Kidney epithelial cell (primary cell): ENCODE data around the gene AK4. TPM values are rescaled to one million over a fixed set of nuclear protein-coding genes. Genes with fewer than 3 reads are reported as not detected.

Experiments used
- DNase-seq: peaks from one replicate; pipeline ENCODE4 v3.0.0-alpha.2; 2010; ENCODE audit warnings: low read depth
- H3K27me3 ChIP-seq: 2 replicates; pipeline ENCODE4 v1.6.0; 2011; ENCODE audit warnings: low read length; ENCODE audit not compliant: control insufficient read depth, insufficient read depth
- H3K36me3 ChIP-seq: 2 replicates; pipeline ENCODE4 v1.5.1; 2011; ENCODE audit warnings: low read length; ENCODE audit not compliant: control insufficient read depth, insufficient read depth
- H3K4me3 ChIP-seq: 2 replicates; pipeline ENCODE4 v1.5.1; 2011; ENCODE audit warnings: low read depth, mild to moderate bottlenecking, control low read depth, low read length
- total RNA-seq: library from RNA; depleted of rRNA; stranded (reverse); fragments of >200 nt; gene quantifications from 2 replicates; pipeline ENCODE4 v1.2.3, GENCODE V29; 2015
- TF ChIP-seq, protein P1 (sequence below): IDR thresholded peaks from 2 replicates; pipeline ENCODE4 v1.5.1; 2011; ENCODE audit warnings: mild to moderate bottlenecking, moderate library complexity, low read length, control low read depth, inconsistent platforms; ENCODE audit not compliant: insufficient read depth, poor library complexity, severe bottlenecking

AK4 gene
- total RNA-seq, 1 donor from 2014 or later, result 25.2 TPM

DNA sequence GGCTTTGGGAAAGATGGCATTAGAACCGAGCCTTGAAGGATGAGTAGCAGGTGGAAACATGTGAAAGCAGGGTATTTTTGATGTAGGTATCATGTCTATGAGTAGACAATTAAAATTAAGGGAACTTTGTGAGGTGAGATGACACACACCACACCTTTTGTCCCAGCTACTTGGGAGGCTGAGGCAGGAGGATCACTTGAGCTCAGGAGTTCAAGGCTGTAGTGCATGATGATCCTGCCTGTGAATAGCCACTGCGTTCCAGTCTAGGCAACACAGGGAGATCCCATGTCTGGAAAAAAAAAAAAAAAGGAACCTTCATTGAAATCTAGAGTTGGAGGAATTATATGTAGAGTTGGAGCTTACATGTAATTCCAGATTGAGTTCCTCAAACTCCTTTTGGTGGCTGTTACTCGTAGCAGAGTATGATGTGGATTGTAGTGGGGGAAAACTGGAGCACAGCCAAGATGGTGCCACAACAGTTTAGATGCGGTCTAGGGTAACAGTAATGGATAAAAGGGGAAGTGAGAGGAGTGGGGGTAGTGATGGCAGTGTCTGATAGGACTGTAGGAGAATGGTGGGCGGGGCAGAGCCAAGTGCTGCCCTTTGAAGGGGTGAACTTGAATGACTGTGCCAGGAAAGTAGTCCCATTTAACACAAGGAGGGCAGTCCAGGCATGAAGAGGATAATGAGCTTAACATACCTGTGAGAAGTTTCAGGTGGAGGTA is 17.4 kb downstream of the AK4 start:
- Histone ChIP-seq H3K36me3 (no peaks in the 10 kb centered on the region), H3K4me3 (no peak overlapping the region), H3K27me3 (no peaks in the 10 kb centered on the region)
- DNase-seq, result no peak
- TF ChIP-seq, protein P1, sequence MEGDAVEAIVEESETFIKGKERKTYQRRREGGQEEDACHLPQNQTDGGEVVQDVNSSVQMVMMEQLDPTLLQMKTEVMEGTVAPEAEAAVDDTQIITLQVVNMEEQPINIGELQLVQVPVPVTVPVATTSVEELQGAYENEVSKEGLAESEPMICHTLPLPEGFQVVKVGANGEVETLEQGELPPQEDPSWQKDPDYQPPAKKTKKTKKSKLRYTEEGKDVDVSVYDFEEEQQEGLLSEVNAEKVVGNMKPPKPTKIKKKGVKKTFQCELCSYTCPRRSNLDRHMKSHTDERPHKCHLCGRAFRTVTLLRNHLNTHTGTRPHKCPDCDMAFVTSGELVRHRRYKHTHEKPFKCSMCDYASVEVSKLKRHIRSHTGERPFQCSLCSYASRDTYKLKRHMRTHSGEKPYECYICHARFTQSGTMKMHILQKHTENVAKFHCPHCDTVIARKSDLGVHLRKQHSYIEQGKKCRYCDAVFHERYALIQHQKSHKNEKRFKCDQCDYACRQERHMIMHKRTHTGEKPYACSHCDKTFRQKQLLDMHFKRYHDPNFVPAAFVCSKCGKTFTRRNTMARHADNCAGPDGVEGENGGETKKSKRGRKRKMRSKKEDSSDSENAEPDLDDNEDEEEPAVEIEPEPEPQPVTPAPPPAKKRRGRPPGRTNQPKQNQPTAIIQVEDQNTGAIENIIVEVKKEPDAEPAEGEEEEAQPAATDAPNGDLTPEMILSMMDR, result no peak

DNA sequence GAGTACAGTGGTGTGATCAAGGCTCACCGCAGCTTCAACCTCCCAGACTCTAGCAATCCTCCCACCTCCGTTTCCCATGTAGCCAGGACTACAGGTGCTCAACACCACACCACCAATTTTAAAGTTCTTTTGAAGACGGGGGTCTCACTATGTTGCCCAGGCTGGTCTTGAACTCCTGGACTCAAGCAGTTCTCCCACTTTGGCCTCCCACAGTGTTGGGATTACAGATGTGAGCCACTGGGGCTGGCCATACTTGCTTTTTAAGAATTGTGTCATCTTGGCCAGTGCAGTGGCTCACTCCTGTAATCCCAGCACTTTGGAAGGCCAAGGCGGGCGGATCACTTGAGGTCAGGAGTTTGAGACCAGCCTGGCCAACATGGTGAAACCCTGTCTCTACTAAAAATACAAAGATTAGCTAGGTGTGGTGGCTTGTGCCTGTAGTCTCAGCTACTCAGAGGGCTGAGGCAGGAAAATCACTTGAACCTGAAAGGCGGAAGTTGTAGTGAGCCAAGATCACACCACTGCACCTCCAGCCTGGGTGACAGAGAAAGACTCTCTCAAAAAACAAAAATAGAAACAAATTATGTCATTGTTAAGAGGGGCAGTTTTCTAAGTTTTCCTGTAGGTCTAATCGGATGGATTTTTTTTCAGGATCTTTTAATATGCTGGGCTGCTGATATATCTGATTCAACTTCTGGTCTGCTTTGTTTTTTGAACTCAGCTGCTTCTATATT is 18.7 kb downstream of the AK4 start:
- H3K36me3 ChIP-seq, result no peaks in the 10 kb centered on the region
- H3K4me3 ChIP-seq, result no peak overlapping the region
- no peaks in the 10 kb centered on the region for H3K27me3 ChIP-seq
- DNase-seq, result no peak
- TF ChIP-seq, protein P1, result no peak

DNA sequence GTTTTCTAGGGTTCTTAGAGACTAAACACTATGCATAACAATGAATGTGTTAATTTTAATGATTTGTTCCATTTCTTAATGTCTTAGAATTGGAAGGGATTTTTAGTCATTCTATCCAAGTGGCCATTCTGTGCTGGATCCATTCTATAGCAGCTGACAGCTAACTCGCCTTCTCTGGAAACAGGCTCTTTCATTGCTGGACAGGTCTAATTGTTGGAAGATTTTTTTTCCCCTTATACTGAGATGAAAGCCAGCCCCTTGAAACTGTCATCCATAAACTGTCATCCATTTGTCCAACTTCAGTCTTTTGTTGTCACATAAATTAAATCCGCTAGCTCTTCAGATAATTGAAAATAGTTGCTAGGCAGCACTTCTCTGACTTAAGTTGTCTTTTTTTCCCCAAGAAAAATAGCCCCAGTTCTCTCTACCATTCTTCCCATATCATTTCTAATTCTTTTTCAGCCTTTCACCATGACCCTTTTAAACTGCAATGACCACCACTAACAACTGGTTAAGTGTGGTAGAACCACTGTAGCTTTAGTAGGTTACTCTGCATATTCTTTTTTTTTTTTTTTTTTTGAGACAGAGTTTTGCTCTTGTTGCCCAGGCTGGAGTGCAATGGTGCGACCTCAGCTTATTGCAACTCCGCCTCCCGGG is 19.7 kb downstream of the AK4 start:
- no peaks in the 10 kb centered on the region for H3K36me3 ChIP-seq

DNA sequence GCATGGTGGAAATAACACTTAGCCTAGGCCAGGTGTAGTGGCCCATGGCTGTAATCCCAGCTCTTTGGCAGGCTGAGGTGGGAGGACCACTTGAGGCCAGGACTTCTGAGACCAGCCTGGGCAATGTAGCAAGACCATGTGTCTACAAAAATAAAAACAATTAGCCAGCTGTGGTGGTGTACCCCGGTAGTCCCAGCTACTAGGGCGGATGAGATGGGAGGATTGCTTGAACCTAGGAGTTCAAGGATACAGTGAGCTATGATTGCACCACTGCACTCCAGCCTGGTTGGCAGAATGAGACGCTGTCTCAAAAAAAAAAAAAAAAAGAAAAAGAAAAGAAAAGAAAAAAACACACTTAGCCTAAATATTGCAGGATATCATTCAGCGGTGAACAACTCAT is 20.9 kb downstream of the AK4 start:
- no peak for DNase-seq
- no peaks in the 10 kb centered on the region for H3K36me3 ChIP-seq
- no peaks in the 10 kb centered on the region for H3K27me3 ChIP-seq
- TF ChIP-seq, protein P1, result no peak
- no peak overlapping the region for H3K4me3 ChIP-seq

More for the DNA sequence above, 19.7 kb downstream of the AK4 start:
- H3K4me3 ChIP-seq, result no peak overlapping the region
- H3K27me3 ChIP-seq, result no peaks in the 10 kb centered on the region
- TF ChIP-seq, protein P1, result no peak
- DNase-seq, result no peak

DNA sequence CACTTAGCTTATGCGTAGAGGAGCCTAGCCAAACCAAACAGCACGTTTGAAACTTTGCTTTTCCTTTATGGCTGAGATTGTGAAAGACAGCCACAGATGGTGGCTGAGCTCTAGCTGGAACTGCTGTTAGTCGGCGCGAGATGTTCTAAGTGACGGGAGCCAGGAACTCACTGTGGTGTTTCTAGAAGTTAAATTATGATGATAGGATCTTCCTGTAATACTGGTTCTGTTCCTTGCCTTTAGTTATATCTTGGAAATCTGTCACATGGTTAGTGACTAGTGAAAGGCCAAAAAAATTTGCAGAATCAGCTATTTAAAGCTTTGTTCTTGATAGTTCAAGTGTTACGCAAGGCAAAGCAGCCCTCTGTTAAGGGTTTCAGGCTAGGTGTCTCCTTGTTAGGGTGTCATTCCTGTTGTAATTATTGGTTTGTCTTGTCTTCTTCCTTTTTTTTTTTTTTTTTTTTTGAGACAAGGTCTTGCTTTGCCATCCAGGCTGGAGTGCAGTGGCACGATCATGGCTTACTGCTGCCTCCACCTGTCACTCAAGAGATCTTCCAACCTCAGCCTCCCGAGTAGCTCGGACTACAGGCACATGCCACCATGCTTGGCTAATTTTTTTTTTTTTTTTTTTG is 22.6 kb downstream of the AK4 start:
- Histone ChIP-seq H3K36me3 (no peaks in the 10 kb centered on the region), H3K4me3 (no peak overlapping the region), H3K27me3 (no peaks in the 10 kb centered on the region)
- DNase-seq, result no peak
- TF ChIP-seq, protein P1, result no peak
